ENCODE measurements around the gene CAMK1. TPM values are rescaled to one million over a fixed set of nuclear protein-coding genes. Genes with fewer than 3 reads are reported as not detected.
"Not testable (repeated sequence)": the region's sequence is repeated elsewhere in the genome, so short reads cannot be mapped to it uniquely, and the experiment has no call there.

CAMK1 gene
- total and polyA plus RNA-seq, 2 donors from 2014 or later, result 31.2 to 52.7 TPM

- H3K9ac ChIP-seq (ENCODE audit: low read length in 3 of 3), result no peak overlapping the region
- TF ChIP-seq CTCF (IDR thresholded peaks at IDR 0.05; ENCODE audit: borderline replicate concordance, extremely low read depth, insufficient read depth), result no peak
- FAIRE-seq, result no peak
- H3K9me3 ChIP-seq (ENCODE audit: control insufficient read depth in 2 of 3, insufficient read depth in 1 of 3, low read length in 3 of 3), result no peaks in the 10 kb centered on the region
- no peaks in the 10 kb centered on the region for H3K36me3 ChIP-seq (ENCODE audit: control insufficient read depth in 2 of 3, insufficient read depth in 3 of 3, low read length in 3 of 3)
- no peaks in the 10 kb centered on the region for H3K27me3 ChIP-seq (ENCODE audit: control insufficient read depth, insufficient read depth, low read length)
- H3K4me1 ChIP-seq (ENCODE audit: control insufficient read depth in 2 of 3, insufficient read depth in 2 of 3, low read depth in 1 of 3, low read length in 3 of 3), result peaks cover 0 to 19% (median 8%) of the 10 kb centered on the region in 3 donors
- no peak overlapping the region for H3K27ac ChIP-seq (ENCODE audit: low read depth in 2 of 2, low read length in 2 of 2)
- intact Hi-C loops (cut with DNase I), result no loop called here
- no peak overlapping the region for H3K4me3 ChIP-seq (ENCODE audit: low read length in 3 of 3)
- DNase-seq, result no peak
Measured at GRCh38 chr3:9776896-9777693, 7.3 kb upstream of the CAMK1 start.

GRCh38 chr3:9771007-9771406, 1.3 kb upstream of the CAMK1 start:
- H3K27ac ChIP-seq (ENCODE audit: low read depth in 2 of 2, low read length in 2 of 2), result peak overlapping the region; percentile 45 to 77
- intact Hi-C loops (cut with DNase I); H3K36me3 ChIP-seq (ENCODE audit: control insufficient read depth in 2 of 3, insufficient read depth in 3 of 3, low read length in 3 of 3); H3K9me3 ChIP-seq (ENCODE audit: control insufficient read depth in 2 of 3, insufficient read depth in 1 of 3, low read length in 3 of 3); H3K9ac ChIP-seq (ENCODE audit: low read length in 3 of 3); H3K27me3 ChIP-seq (ENCODE audit: control insufficient read depth, insufficient read depth, low read length); FAIRE-seq; DNase-seq: not testable (repeated sequence)
- H3K4me3 ChIP-seq (ENCODE audit: low read length in 3 of 3), result peak overlapping the region in 1 of 3 donors; percentile 73
- H3K4me1 ChIP-seq (ENCODE audit: control insufficient read depth in 2 of 3, insufficient read depth in 2 of 3, low read depth in 1 of 3, low read length in 3 of 3), result peaks cover 0 to 27% (median 26%) of the 10 kb centered on the region in 3 donors

GRCh38 chr3:9770276-9770812, 597 bp upstream of the CAMK1 start:
- H3K4me1 ChIP-seq (ENCODE audit: control insufficient read depth in 2 of 3, insufficient read depth in 2 of 3, low read depth in 1 of 3, low read length in 3 of 3), result peaks cover 0 to 29% (median 27%) of the 10 kb centered on the region in 3 donors
- peak overlapping the region; percentile 77 to 91 for H3K27ac ChIP-seq (ENCODE audit: low read depth in 2 of 2, low read length in 2 of 2)
- H3K27me3 ChIP-seq (ENCODE audit: control insufficient read depth, insufficient read depth, low read length), result no peaks in the 10 kb centered on the region
- peak overlapping the region; percentile 56 to 73 (median 73) for H3K4me3 ChIP-seq (ENCODE audit: low read length in 3 of 3)
- no peaks in the 10 kb centered on the region for H3K9me3 ChIP-seq (ENCODE audit: control insufficient read depth in 2 of 3, insufficient read depth in 1 of 3, low read length in 3 of 3)
- TF ChIP-seq CTCF (IDR thresholded peaks at IDR 0.05; ENCODE audit: borderline replicate concordance, extremely low read depth, insufficient read depth), result no peak
- H3K9ac ChIP-seq (ENCODE audit: low read length in 3 of 3), result peak overlapping the region in 2 of 3 donors; percentile 75 to 98
- DNase-seq (peak; percentile 56 to 95 (median 76)), FAIRE-seq (no peak)
- H3K36me3 ChIP-seq (ENCODE audit: control insufficient read depth in 2 of 3, insufficient read depth in 3 of 3, low read length in 3 of 3), result no peaks in the 10 kb centered on the region
- intact Hi-C loops (cut with DNase I), result no loop called here

GRCh38 chr3:9769012-9769411, 735 bp downstream of the CAMK1 start:
- H3K4me3 ChIP-seq (ENCODE audit: low read length in 3 of 3), result peak overlapping the region; percentile 5 to 73 (median 62)
- TF ChIP-seq CTCF (IDR thresholded peaks at IDR 0.05; ENCODE audit: borderline replicate concordance, extremely low read depth, insufficient read depth), result no peak
- no peaks in the 10 kb centered on the region for H3K27me3 ChIP-seq (ENCODE audit: control insufficient read depth, insufficient read depth, low read length)
- peak overlapping the region; percentile 36 to 77 for H3K27ac ChIP-seq (ENCODE audit: low read depth in 2 of 2, low read length in 2 of 2)
- DNase-seq (no peak), FAIRE-seq (no peak)
- peak overlapping the region; percentile 2 to 98 (median 79) for H3K9ac ChIP-seq (ENCODE audit: low read length in 3 of 3)
- H3K9me3 ChIP-seq (ENCODE audit: control insufficient read depth in 2 of 3, insufficient read depth in 1 of 3, low read length in 3 of 3), result no peaks in the 10 kb centered on the region
- H3K4me1 ChIP-seq (ENCODE audit: control insufficient read depth in 2 of 3, insufficient read depth in 2 of 3, low read depth in 1 of 3, low read length in 3 of 3), result peaks cover 0 to 29% (median 27%) of the 10 kb centered on the region in 3 donors
- intact Hi-C loops (cut with DNase I), result no loop called here
- H3K36me3 ChIP-seq (ENCODE audit: control insufficient read depth in 2 of 3, insufficient read depth in 3 of 3, low read length in 3 of 3), result no peaks in the 10 kb centered on the region

Measured in kidney (tissue), 14 donors.